ENCODE measurements around the gene ANKRD53.

DNA sequence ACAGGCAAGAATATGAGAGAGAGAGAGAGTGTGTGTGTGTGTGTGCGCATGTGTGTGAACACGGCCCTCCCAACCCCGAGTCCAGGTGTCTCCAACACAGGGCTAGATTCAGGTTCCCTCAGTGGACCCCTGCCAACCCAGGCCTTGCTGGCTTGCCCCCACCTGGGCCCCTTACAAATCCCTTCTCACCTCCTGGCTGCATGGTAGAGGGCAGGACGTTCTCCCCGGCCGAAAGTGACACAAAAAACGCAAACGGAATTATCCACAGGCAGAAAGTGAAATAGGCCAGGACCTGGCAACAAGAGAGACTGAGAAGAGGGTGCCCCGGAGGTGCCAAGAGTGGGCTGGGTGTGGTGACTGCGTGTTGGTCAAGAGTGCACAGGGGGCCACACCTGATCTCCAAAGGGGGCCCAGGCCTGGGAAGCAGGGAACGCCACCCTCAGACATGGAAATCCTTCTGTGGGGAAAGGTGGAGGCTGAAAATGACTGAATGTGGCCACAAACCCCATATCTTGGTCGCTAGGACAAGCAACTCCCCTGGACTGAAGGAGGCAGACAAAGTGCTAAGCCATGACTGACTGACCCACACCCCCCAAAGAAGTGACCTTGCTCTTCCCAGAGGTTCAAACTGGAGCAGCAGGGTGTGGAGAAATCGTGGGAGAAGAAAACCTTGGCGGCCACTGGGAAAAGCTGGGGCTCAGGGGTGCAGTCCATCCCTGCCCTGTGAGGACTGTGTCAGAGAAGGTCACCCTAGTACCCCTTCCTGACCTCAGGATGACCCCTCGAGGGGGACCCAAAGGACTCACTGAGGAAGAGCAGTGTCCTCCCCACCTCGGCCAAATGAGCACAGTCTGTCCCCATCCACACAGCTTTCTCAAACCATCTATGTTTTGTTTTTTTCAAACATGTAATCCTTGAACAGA, 10.6 kb downstream of the ANKRD53 start:
- TF ChIP-seq, protein P1, sequence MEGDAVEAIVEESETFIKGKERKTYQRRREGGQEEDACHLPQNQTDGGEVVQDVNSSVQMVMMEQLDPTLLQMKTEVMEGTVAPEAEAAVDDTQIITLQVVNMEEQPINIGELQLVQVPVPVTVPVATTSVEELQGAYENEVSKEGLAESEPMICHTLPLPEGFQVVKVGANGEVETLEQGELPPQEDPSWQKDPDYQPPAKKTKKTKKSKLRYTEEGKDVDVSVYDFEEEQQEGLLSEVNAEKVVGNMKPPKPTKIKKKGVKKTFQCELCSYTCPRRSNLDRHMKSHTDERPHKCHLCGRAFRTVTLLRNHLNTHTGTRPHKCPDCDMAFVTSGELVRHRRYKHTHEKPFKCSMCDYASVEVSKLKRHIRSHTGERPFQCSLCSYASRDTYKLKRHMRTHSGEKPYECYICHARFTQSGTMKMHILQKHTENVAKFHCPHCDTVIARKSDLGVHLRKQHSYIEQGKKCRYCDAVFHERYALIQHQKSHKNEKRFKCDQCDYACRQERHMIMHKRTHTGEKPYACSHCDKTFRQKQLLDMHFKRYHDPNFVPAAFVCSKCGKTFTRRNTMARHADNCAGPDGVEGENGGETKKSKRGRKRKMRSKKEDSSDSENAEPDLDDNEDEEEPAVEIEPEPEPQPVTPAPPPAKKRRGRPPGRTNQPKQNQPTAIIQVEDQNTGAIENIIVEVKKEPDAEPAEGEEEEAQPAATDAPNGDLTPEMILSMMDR (IDR thresholded peaks at IDR 0.05) = no peak
- TF ChIP-seq EZH2 (IDR thresholded peaks at IDR 0.05; ENCODE audit: borderline replicate concordance, insufficient read depth, low read depth, low read length, poor library complexity, severe bottlenecking) = no peak
